Upper lobe of right lung (tissue), 1 donor: ENCODE results near the gene OR10J5. TPM values are rescaled to one million over a fixed set of nuclear protein-coding genes. Genes with fewer than 3 reads are reported as not detected.

Source experiments
- ATAC-seq: fragments of 200-7000 bp; cut with Tn5 transposase; one replicate; pipeline ENCODE4 v1.9.1; 2020; ENCODE audit warnings: mild to moderate bottlenecking, moderate library complexity
- DNase-seq: peaks from one replicate; pipeline ENCODE4 v3.0.0-alpha.2; 2020
- H3K27ac ChIP-seq: fragments of 200-600 bp; one replicate; pipeline ENCODE4 v1.8.0; 2022
- H3K27me3 ChIP-seq: fragments of 200-600 bp; one replicate; pipeline ENCODE4 v1.8.0; 2022; ENCODE audit warnings: mild to moderate bottlenecking
- H3K36me3 ChIP-seq: fragments of 200-600 bp; one replicate; pipeline ENCODE4 v1.8.0; 2022
- H3K4me1 ChIP-seq: fragments of 200-600 bp; one replicate; pipeline ENCODE4 v1.8.0; 2022
- H3K4me3 ChIP-seq: fragments of 200-600 bp; one replicate; pipeline ENCODE4 v1.8.0; 2022; ENCODE audit warnings: mild to moderate bottlenecking
- H3K9me3 ChIP-seq: fragments of 200-600 bp; one replicate; pipeline ENCODE4 v1.8.0; 2022
- CTCF ChIP-seq: fragments of 200-600 bp; IDR thresholded peaks from one replicate; pipeline ENCODE4 v1.8.0; 2022; ENCODE audit warnings: antibody characterized with exemption
- intact Hi-C: fragments of 100-400 bp; cut with DNase I; formaldehyde crosslinking; loops from one replicate; pipeline ENCODE4 v1.11.0; 2022
- long read RNA-seq: library from polyadenylated mRNA; unstranded; transcript quantifications from one replicate; pipeline ENCODE4 v2.0.0, GENCODE V29; 2021
- total RNA-seq: library from RNA; stranded (reverse); fragmentation: NEBNext Ultra II Directional; extraction: Animal tissue kit (Norgen Biotek cat#: 25700); gene quantifications from one replicate; pipeline ENCODE4 v1.2.1, GENCODE V29; 2021
- donor health status: DM: no; HTN: yes; CAD: no; lungs with severe emphysema.

OR10J5 gene
- not detected for total RNA-seq
- long read RNA-seq = 0 reads

GRCh38 chr1:159535907-159536306, at the start of gene OR10J5:
TSS of gene OR10J5 (minus strand) at chr1:159536007. CDS start at chr1:159536007, 0 bp downstream.
- Histone ChIP-seq H3K9me3 (no peaks in the 10 kb centered on the region), H3K36me3 (no peaks in the 10 kb centered on the region), H3K4me1 (no peaks in the 10 kb centered on the region), H3K27ac (no peak within 1 kb of the TSS), H3K4me3 (no peak within 1 kb of the TSS), H3K27me3 (no peaks in the 10 kb centered on the region)
- DNase-seq = no peak
- no peak for TF ChIP-seq CTCF
- intact Hi-C loops = no loop called here
- no peak for ATAC-seq

GRCh38 chr1:159584536-159584935, 48.7 kb upstream of the OR10J5 start:
- ATAC-seq (no peak), DNase-seq (no peak)
- H3K27ac ChIP-seq = no peak overlapping the region
- intact Hi-C loops = no loop called here
- TF ChIP-seq CTCF = no peak
- no peaks in the 10 kb centered on the region for H3K4me1 ChIP-seq
- H3K36me3 ChIP-seq = no peaks in the 10 kb centered on the region
- no peak overlapping the region for H3K4me3 ChIP-seq
- no peaks in the 10 kb centered on the region for H3K27me3 ChIP-seq
- H3K9me3 ChIP-seq = no peaks in the 10 kb centered on the region

- Histone ChIP-seq H3K9me3 (no peaks in the 10 kb centered on the region), H3K36me3 (no peaks in the 10 kb centered on the region), H3K4me3 (no peak overlapping the region), H3K4me1 (no peaks in the 10 kb centered on the region), H3K27me3 (no peaks in the 10 kb centered on the region), H3K27ac (no peak overlapping the region)
- ATAC-seq = no peak
- no peak for DNase-seq
- TF ChIP-seq CTCF = no peak
- intact Hi-C loops = no loop called here
Observed at GRCh38 chr1:159581422-159581821, 45.6 kb upstream of the OR10J5 start.

GRCh38 chr1:159580340-159580739, 44.5 kb upstream of the OR10J5 start:
- intact Hi-C loops = no loop called here
- DNase-seq (no peak), ATAC-seq (no peak)
- no peaks in the 10 kb centered on the region for H3K36me3 ChIP-seq
- no peaks in the 10 kb centered on the region for H3K27me3 ChIP-seq
- no peak overlapping the region for H3K4me3 ChIP-seq
- no peak overlapping the region for H3K27ac ChIP-seq
- H3K9me3 ChIP-seq = no peaks in the 10 kb centered on the region
- TF ChIP-seq CTCF = no peak
- no peaks in the 10 kb centered on the region for H3K4me1 ChIP-seq

- Histone ChIP-seq H3K9me3 (no peaks in the 10 kb centered on the region), H3K4me3 (no peak overlapping the region), H3K27me3 (no peaks in the 10 kb centered on the region), H3K4me1 (no peaks in the 10 kb centered on the region), H3K36me3 (no peaks in the 10 kb centered on the region), H3K27ac (no peak overlapping the region)
- ATAC-seq = no peak
- intact Hi-C loops = no loop called here
- no peak for TF ChIP-seq CTCF
- DNase-seq = no peak
Observed at GRCh38 chr1:159577446-159577845, 41.6 kb upstream of the OR10J5 start.

- intact Hi-C loops = no loop called here
- H3K27me3 ChIP-seq = no peaks in the 10 kb centered on the region
- no peaks in the 10 kb centered on the region for H3K36me3 ChIP-seq
- no peaks in the 10 kb centered on the region for H3K9me3 ChIP-seq
- ATAC-seq = no peak
- no peak overlapping the region for H3K27ac ChIP-seq
- no peak for TF ChIP-seq CTCF
- no peak for DNase-seq
- no peaks in the 10 kb centered on the region for H3K4me1 ChIP-seq
- no peak overlapping the region for H3K4me3 ChIP-seq
Observed at GRCh38 chr1:159562680-159563079, 26.9 kb upstream of the OR10J5 start.
